Adrenal gland (tissue), 12 donors: Measurements from ENCODE around the gene FGFR3. TPM values are rescaled to one million over a fixed set of nuclear protein-coding genes. Genes with fewer than 3 reads are reported as not detected.

ENCODE experiments used
- DNase-seq, 7 donors: peaks; one replicate each; pipeline ENCODE4 v3.0.0-alpha.2; 2019 to 2020
- H3K27ac ChIP-seq, 5 donors: fragments of 200-600 bp; sonication (generic) in 4 of 5; 1 replicate in 3 of 5; 2 replicates in 2 of 5; pipeline versions ENCODE4 v1.5.1 to v1.8.0; 2016 to 2020; ENCODE audit warnings: mild to moderate bottlenecking in 1 of 5
- H3K27me3 ChIP-seq: fragments of 200-600 bp; 2 replicates; pipeline ENCODE4 v1.8.0; 2021
- H3K36me3 ChIP-seq, 2 donors: fragments of 200-600 bp; replicated peaks in 1 of 2; 1 replicate in 1 of 2; 2 replicates in 1 of 2; pipeline versions ENCODE4 v1.5.1 to v1.8.0; 2018 to 2022
- H3K4me1 ChIP-seq, 2 donors: fragments of 200-600 bp; replicated peaks in 1 of 2; 1 replicate in 1 of 2; 2 replicates in 1 of 2; pipeline versions ENCODE4 v1.5.1 to v1.8.0; 2018 to 2021
- H3K4me3 ChIP-seq, 4 donors: fragments of 200-600 bp; sonication (generic) in 3 of 4; one replicate each; pipeline ENCODE4 v1.5.1; 2016 to 2018
- H3K9me3 ChIP-seq, 3 donors: fragments of 200-600 bp; sonication (generic) in 1 of 3; replicated peaks in 1 of 3; 1 replicate in 2 of 3; 2 replicates in 1 of 3; pipeline versions ENCODE4 v1.5.1 to v1.8.0; 2016 to 2021
- POLR2A ChIP-seq, 2 donors: fragments of 450-650 bp; IDR thresholded peaks; one replicate each; pipeline ENCODE4 v1.6.1; 2017; ENCODE audit warnings: antibody characterized with exemption in 2 of 2, mild to moderate bottlenecking in 2 of 2, moderate library complexity in 1 of 2
- WGBS, 4 donors: extraction: QIAGEN DNeasy Blood & Tissue Kit in 2 of 4; methylation state at CpG; one replicate each; pipeline versions ENCODE4 v1.1.5 to v1.1.7; 2013 to 2017; 5-methylcytosine and 5-hydroxymethylcytosine counted together
- intact Hi-C, 2 donors: fragments of 100-400 bp; cut with DNase I; formaldehyde crosslinking; loops; one replicate each; pipeline versions ENCODE4 v1.14.1 to v1.15.0; 2022 to 2023
- polyA plus RNA-seq, 3 donors: library from polyadenylated mRNA; stranded (reverse); fragments of 200-250 nt in 2 of 3; fragments of 350-450 nt in 1 of 3; fragmentation: Illumina TruSeq in 1 of 3; extraction: RNeasy Lipid Tissue Mini Kit (QIAGEN cat#74804) in 1 of 3; gene quantifications; one replicate each; pipeline ENCODE4 v1.2.3, GENCODE V29; 2013 to 2014
- total RNA-seq, 9 donors: library from RNA; depleted of rRNA in 4 of 9; stranded (reverse); fragments of >200 nt in 4 of 9; fragments of 120-200 nt in 1 of 9; fragmentation: NEBNext Ultra II Directional in 1 of 9; extraction: Animal tissue kit (Norgen Biotek cat#: 25700) in 1 of 9; gene quantifications; one replicate each; pipeline versions ENCODE4 v1.1.0 to v1.2.4, GENCODE V29; 2013 to 2023
- TF ChIP-seq, protein P1 (sequence below), 6 experiments: fragments of 450-650 bp in 4 of 6; fragments of 200-600 bp in 2 of 6; sonication (generic) in 1 of 6; IDR thresholded peaks; 1 replicate in 5 of 6; 2 replicates in 1 of 6; pipeline versions ENCODE4 v1.5.1 to v1.8.0; 2016 to 2021; ENCODE audit warnings: antibody characterized with exemption in 6 of 6, mild to moderate bottlenecking in 2 of 6, moderate library complexity in 1 of 6
- donor health status: healthy with polysubstance abuse.
- donor health status: Bipolar disorder and iron deficiency.
- donor health status: DM: yes; HTN: yes; CAD: no.
- donor health status: DM: no; HTN: no; CAD: no.
- donor health status: DM: no; HTN: no; CAD: no.
- donor health status: DM: yes; HTN: yes; CAD: no.

Gene FGFR3
- total and polyA plus RNA-seq, 12 donors: 0.11 to 4.7 (median 1.9) TPM

DNA sequence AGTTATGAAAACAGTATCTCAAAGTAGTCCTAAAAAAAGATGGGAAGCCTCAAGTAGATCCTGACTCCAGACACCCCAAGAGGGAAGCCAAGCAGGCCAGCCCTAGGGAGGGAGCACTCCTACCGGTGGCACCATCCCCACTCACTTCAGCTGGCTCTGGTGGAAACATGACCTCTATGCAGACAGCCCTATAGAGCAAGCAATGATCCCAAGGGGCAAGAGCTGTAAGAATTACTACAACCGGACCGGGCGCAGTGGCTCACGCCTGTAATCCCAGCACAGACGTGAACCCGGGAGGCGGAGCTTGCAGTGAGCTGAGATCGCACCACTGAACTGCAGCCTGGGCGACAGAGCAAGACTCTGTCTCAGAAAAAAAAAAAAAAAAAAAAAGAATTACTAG lies 57.2 kb downstream of the FGFR3 start:
- DNase-seq: no peak
- no peak for TF ChIP-seq POLR2A (IDR thresholded peaks at IDR 0.05)
- TF ChIP-seq, protein P1, sequence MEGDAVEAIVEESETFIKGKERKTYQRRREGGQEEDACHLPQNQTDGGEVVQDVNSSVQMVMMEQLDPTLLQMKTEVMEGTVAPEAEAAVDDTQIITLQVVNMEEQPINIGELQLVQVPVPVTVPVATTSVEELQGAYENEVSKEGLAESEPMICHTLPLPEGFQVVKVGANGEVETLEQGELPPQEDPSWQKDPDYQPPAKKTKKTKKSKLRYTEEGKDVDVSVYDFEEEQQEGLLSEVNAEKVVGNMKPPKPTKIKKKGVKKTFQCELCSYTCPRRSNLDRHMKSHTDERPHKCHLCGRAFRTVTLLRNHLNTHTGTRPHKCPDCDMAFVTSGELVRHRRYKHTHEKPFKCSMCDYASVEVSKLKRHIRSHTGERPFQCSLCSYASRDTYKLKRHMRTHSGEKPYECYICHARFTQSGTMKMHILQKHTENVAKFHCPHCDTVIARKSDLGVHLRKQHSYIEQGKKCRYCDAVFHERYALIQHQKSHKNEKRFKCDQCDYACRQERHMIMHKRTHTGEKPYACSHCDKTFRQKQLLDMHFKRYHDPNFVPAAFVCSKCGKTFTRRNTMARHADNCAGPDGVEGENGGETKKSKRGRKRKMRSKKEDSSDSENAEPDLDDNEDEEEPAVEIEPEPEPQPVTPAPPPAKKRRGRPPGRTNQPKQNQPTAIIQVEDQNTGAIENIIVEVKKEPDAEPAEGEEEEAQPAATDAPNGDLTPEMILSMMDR (IDR thresholded peaks at IDR 0.05): no peak
- intact Hi-C loops: no loop called here
- Histone ChIP-seq H3K9me3 (no peaks in the 10 kb centered on the region), H3K36me3 (peaks cover 0 to 20% of the 10 kb centered on the region in 2 donors), H3K27ac (peak overlapping the region in 1 of 5 donors; percentile 73), H3K27me3 (no peaks in the 10 kb centered on the region), H3K4me1 (peaks cover 38 to 39% of the 10 kb centered on the region in 2 donors), H3K4me3 (no peak overlapping the region)
- WGBS, 4 donors: 89 to 92% (median 91%) methylated on average over 7 to 10 of the region's 10 CpGs

DNA sequence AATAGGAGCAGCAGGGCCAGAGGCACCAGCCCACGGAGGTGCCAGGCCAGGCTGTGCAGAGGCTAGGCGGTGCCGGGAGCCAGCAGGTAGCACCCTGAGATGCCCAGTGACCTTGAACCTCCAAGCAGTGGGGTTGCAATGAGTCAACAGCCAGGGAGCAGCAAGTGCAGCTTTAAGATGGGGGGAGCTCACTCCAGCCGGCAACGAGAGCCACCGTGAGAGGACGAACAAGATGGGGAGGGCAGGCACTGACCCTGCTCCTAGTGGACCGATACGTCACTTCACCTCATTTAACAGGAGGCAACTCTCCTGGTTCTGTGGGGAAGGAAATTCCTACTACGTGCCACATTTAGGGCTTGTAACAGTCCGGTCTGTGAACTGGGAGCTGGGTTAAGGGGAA lies 58.1 kb downstream of the FGFR3 start:
- Histone ChIP-seq H3K27ac (peak overlapping the region in 4 of 5 donors; percentile 41 to 83 (median 72)), H3K9me3 (no peaks in the 10 kb centered on the region), H3K4me1 (peaks cover 39% of the 10 kb centered on the region in 2 donors), H3K27me3 (no peaks in the 10 kb centered on the region), H3K4me3 (no peak overlapping the region), H3K36me3 (peaks cover 0 to 20% of the 10 kb centered on the region in 2 donors)
- intact Hi-C loops: no loop called here
- no peak for TF ChIP-seq POLR2A (IDR thresholded peaks at IDR 0.05)
- TF ChIP-seq, protein P1 (IDR thresholded peaks at IDR 0.05): peak in 1 of 6 experiments; percentile 15
- WGBS, 4 donors: 34 to 51% (median 39%) methylated on average over 3 to 11 of the region's 11 CpGs
- peak in 6 of 7 donors; percentile 54 to 67 (median 62) for DNase-seq

DNA sequence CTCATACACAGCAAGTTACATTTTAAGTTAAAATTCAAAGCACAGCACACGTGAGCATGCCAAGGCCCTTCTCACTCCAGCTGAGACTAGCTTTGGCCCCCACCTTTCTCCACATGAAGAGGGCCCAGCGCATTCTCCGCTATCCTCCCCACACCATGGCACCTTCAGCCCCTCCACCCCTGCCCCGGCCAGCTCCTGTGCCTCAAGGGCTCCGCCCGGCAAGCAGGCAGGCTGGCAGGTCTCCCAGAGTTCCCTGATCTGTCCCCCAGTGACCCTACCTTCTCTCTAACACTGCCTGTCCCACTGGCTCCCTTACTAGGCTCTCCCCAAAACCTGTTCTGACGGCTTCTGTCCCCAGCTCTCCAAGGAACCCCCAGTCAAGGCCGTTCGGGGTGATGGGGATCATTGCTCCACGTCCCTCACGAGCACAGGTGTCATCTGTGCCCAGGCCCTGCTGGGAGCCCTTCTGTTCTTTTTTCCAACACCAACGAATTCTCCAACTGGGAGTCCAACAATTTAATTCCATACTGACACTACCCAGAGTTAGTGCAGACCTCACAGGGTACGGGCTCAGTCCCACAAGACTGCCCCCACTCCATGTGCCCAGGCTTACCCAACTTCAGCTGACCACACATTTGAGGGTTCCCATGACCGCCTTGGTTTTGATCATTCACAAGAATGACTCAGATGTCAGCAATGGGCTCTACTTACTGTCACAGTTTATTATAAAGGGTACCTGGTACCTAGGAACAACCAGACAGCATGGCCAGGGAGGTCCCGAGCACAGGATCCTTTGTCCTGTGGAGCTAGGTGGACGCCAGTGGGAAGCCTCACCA lies 58.7 kb downstream of the FGFR3 start:
- H3K27me3 ChIP-seq: no peaks in the 10 kb centered on the region
- H3K4me1 ChIP-seq: peaks cover 43 to 44% of the 10 kb centered on the region in 2 donors
- DNase-seq: peak; percentile 48 to 82 (median 70)
- TF ChIP-seq POLR2A (IDR thresholded peaks at IDR 0.05): no peak
- TF ChIP-seq, protein P1 (IDR thresholded peaks at IDR 0.05): no peak
- H3K36me3 ChIP-seq: peaks cover 0 to 16% of the 10 kb centered on the region in 2 donors
- intact Hi-C loops: no loop called here
- WGBS, 4 donors: 64 to 74% (median 67%) methylated on average over 10 to 16 of the region's 16 CpGs
- H3K27ac ChIP-seq: peak overlapping the region in 4 of 5 donors; percentile 41 to 83 (median 72)
- H3K9me3 ChIP-seq: no peaks in the 10 kb centered on the region
- H3K4me3 ChIP-seq: no peak overlapping the region

DNA sequence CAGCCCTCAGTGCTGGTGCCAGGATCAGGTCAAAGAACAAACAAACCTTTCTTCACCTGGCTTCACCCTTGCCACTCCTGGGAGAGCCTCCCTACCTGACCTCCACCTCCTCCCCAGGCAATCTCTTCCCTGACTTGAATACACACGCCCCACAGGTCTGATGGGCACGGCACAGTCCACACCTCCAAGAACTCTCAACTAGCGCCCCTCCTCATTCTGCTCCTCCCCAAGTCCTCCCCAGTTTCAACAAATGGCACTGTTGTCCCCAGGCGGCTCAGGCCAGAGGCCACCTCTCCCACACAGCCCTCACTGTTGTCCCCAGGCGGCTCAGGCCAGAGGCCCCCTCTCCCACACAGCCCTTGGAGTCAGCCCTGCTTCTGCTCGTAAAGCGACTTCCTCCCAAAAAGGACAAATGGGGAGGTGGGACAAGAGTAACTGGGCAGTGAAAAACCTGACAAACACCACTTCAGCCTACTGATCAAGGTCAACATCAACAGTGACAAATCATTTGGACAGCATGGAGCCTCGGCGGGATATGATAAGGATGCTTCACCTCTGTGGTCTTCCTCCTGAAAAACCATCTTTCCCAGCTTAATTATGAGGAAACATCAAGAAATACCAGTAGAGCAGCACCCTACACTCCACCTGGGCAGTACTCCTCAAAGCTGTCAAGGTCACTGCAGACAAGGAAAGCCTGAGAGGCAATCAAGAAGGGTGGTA lies 60.0 kb downstream of the FGFR3 start:
- Histone ChIP-seq H3K36me3 (peaks cover 0 to 4% of the 10 kb centered on the region in 2 donors), H3K27ac (peak overlapping the region in 2 of 5 donors; percentile 17 to 23), H3K4me1 (peaks cover 49% of the 10 kb centered on the region in 2 donors), H3K9me3 (no peaks in the 10 kb centered on the region), H3K4me3 (no peak overlapping the region), H3K27me3 (no peaks in the 10 kb centered on the region)
- intact Hi-C loops: no loop called here
- DNase-seq: no peak
- WGBS, 4 donors: 69 to 82% (median 75%) methylated on average over 9 of the region's 9 CpGs
- TF ChIP-seq, protein P1 (IDR thresholded peaks at IDR 0.05): no peak
- TF ChIP-seq POLR2A (IDR thresholded peaks at IDR 0.05): no peak
